Astrocyte of the cerebellum (primary cell): ENCODE data around the gene NOTCH3.

Source experiments
- DNase-seq: peaks from one replicate; pipeline ENCODE4 v3.0.0-alpha.2; 2011; ENCODE audit warnings: low read depth
- H3K4me3 ChIP-seq: 2 replicates; pipeline ENCODE4 v1.5.1; 2011; ENCODE audit warnings: mild to moderate bottlenecking, low read depth, low read length, moderate library complexity
- CTCF ChIP-seq: IDR thresholded peaks from 2 replicates; pipeline ENCODE4 v1.5.1; 2012; ENCODE audit warnings: low read length, low read depth, moderate library complexity, mild to moderate bottlenecking; ENCODE audit errors: missing control alignments
- in situ Hi-C: cut with HindIII; loops from 2 replicates; pipeline ENCODE4 v1.10.0; 2017; ENCODE audit warnings: low sequenced_read_pairs

Gene NOTCH3

GRCh38 chr19:15223649-15224361 is 23.0 kb upstream of the NOTCH3 start:
- TF ChIP-seq CTCF, result no peak
- peak overlapping the region; percentile 59 for H3K4me3 ChIP-seq
- DNase-seq, result no peak
- in situ Hi-C loops, result no loop called here

- DNase-seq, result peak; percentile 85
- peak overlapping the region; percentile 59 for H3K4me3 ChIP-seq
- in situ Hi-C loops, result no loop called here
- no peak for TF ChIP-seq CTCF
Observed at GRCh38 chr19:15222738-15223648, 22.2 kb upstream of the NOTCH3 start.

GRCh38 chr19:15220833-15221232 is 20.0 kb upstream of the NOTCH3 start:
- in situ Hi-C loops, result no loop called here
- no peak overlapping the region for H3K4me3 ChIP-seq
- no peak for DNase-seq
- no peak for TF ChIP-seq CTCF

- TF ChIP-seq CTCF, result no peak
Observed at GRCh38 chr19:15218501-15218900, 17.7 kb upstream of the NOTCH3 start.

GRCh38 chr19:15216363-15216762 is 15.6 kb upstream of the NOTCH3 start:
- no peak for TF ChIP-seq CTCF
- no peak overlapping the region for H3K4me3 ChIP-seq
- no peak for DNase-seq
- in situ Hi-C loops, result no loop called here

More at GRCh38 chr19:15218501-15218900, 17.7 kb upstream of the NOTCH3 start:
- in situ Hi-C loops, result no loop called here
- no peak for DNase-seq
- H3K4me3 ChIP-seq, result no peak overlapping the region

GRCh38 chr19:15213715-15214381 is 13.1 kb upstream of the NOTCH3 start:
- no peak for TF ChIP-seq CTCF
- in situ Hi-C loops, result no loop called here
- no peak for DNase-seq
- H3K4me3 ChIP-seq, result no peak overlapping the region
